ENCODE results near the gene NOP9.

Gene NOP9

GRCh38 chr14:24315807-24316596 is 16.4 kb downstream of the NOP9 start:
- DNase-seq (ENCODE audit: extremely low read depth, low read depth) = no peak

GRCh38 chr14:24316597-24316950 is 16.9 kb downstream of the NOP9 start:
- TF ChIP-seq CTCF (IDR thresholded peaks at IDR 0.05; ENCODE audit: low read depth, low read length) = no peak
- no peak for DNase-seq (ENCODE audit: extremely low read depth, low read depth)

More at GRCh38 chr14:24315807-24316596, 16.4 kb downstream of the NOP9 start:
- TF ChIP-seq CTCF (IDR thresholded peaks at IDR 0.05; ENCODE audit: low read depth, low read length) = no peak

GRCh38 chr14:24317141-24317928 is 17.7 kb downstream of the NOP9 start:
- no peak for TF ChIP-seq CTCF (IDR thresholded peaks at IDR 0.05; ENCODE audit: low read depth, low read length)
- no peak for DNase-seq (ENCODE audit: extremely low read depth, low read depth)

- DNase-seq (ENCODE audit: extremely low read depth, low read depth) = no peak
- no peak for TF ChIP-seq CTCF (IDR thresholded peaks at IDR 0.05; ENCODE audit: low read depth, low read length)
Observed at GRCh38 chr14:24321212-24321975, 21.7 kb downstream of the NOP9 start.

GRCh38 chr14:24322672-24323071 is 23.0 kb downstream of the NOP9 start:
- TF ChIP-seq CTCF (IDR thresholded peaks at IDR 0.05; ENCODE audit: low read depth, low read length) = no peak
- DNase-seq (ENCODE audit: extremely low read depth, low read depth) = no peak

GRCh38 chr14:24323341-24323740 is 23.7 kb downstream of the NOP9 start:
- DNase-seq (ENCODE audit: extremely low read depth, low read depth) = no peak
- TF ChIP-seq CTCF (IDR thresholded peaks at IDR 0.05; ENCODE audit: low read depth, low read length) = no peak
